GM12878 (cell line): ENCODE data around the gene PARP11. TPM values are rescaled to one million over a fixed set of nuclear protein-coding genes. Genes with fewer than 3 reads are reported as not detected.

Experiments
- ATAC-seq: fragments of 200-7000 bp; cut with Tn5 transposase; 3 replicates; pipeline ENCODE4 v1.9.1; 2020; ENCODE audit warnings: mild to moderate bottlenecking, moderate library complexity
- BruUV-seq: library from RNA; stranded (reverse); fragments of 400-500 nt; replicated peaks from 2 replicates; lab custom pipeline; 2021; lab: Mats Ljungman, UMichigan
- CTCF ChIA-PET: fragments of 300-600 bp; sonication (Branson Sonifier 250); formaldehyde crosslinking; extraction: SDS; loops from one replicate; lab custom pipeline; 2021; ENCODE audit warnings: inconsistent platforms; lab: Yijun Ruan, JAX
- POLR2A ChIA-PET: fragments of 350-600 bp; formaldehyde crosslinking; extraction: SDS; loops from one replicate; lab custom pipeline; 2021; ENCODE audit warnings: inconsistent platforms; lab: Charles Lee
- RAD21 ChIA-PET: fragments of 300-600 bp; sonication (Branson Sonifier 250); formaldehyde crosslinking; loops from one replicate; lab custom pipeline; 2023; ENCODE audit warnings: antibody characterized with exemption; ENCODE audit not compliant: unreplicated experiment; lab: Charles Lee
- SMC1A ChIA-PET: fragments of 300-600 bp; sonication (Branson Sonifier 250); formaldehyde crosslinking; loops from one replicate; lab custom pipeline; 2023; ENCODE audit not compliant: unreplicated experiment, uncharacterized antibody; lab: Charles Lee
- DNase-seq: peaks from one replicate; pipeline ENCODE4 v3.0.0-alpha.2; 2011; ENCODE audit warnings: low read depth, low spot score
- FAIRE-seq: peaks from 3 replicates; lab custom pipeline; 2011; peaks lifted over from hg19 to GRCh38; lab: Jason Lieb, UNC
- H2AFZ ChIP-seq: 2 replicates; pipeline ENCODE4 v1.6.0; 2011; ENCODE audit warnings: low read depth, low read length, control low read depth; ENCODE audit not compliant: control insufficient read depth
- H3K27ac ChIP-seq: 2 replicates; pipeline ENCODE4 v1.5.1; 2011; ENCODE audit warnings: control low read depth; ENCODE audit not compliant: control insufficient read depth, insufficient read depth
- H3K27me3 ChIP-seq, 2 experiments: replicated peaks in 1 of 2; 2 replicates each; pipeline versions ENCODE4 v1.6.0 to v1.6.1; 2011; ENCODE audit warnings: low read length in 1 of 2; ENCODE audit not compliant: control insufficient read depth in 2 of 2, insufficient read depth in 2 of 2
- H3K36me3 ChIP-seq, 2 experiments: 2 replicates each; pipeline ENCODE4 v1.5.1; 2011; ENCODE audit warnings: low read length in 1 of 2; ENCODE audit not compliant: control insufficient read depth in 2 of 2, insufficient read depth in 2 of 2
- H3K4me1 ChIP-seq: 2 replicates; pipeline ENCODE4 v1.6.1; 2011; ENCODE audit warnings: mild to moderate bottlenecking, low read length, moderate library complexity, mixed read lengths; ENCODE audit not compliant: control insufficient read depth, insufficient read depth
- H3K4me2 ChIP-seq: 2 replicates; pipeline ENCODE4 v1.6.0; 2011; ENCODE audit warnings: control low read depth; ENCODE audit not compliant: control insufficient read depth, insufficient read depth
- H3K4me3 ChIP-seq: fragments of 200-600 bp; sonication (generic); 2 replicates; pipeline ENCODE4 v1.5.1; 2016
- H3K79me2 ChIP-seq: 2 replicates; pipeline ENCODE4 v1.6.0; 2011; ENCODE audit warnings: low read length; ENCODE audit not compliant: control insufficient read depth, insufficient read depth
- H3K9ac ChIP-seq: 2 replicates; pipeline ENCODE4 v1.8.0; 2011; ENCODE audit warnings: low read length, control low read depth, mixed read lengths; ENCODE audit not compliant: control insufficient read depth, insufficient read depth
- H3K9me3 ChIP-seq: replicated peaks from 3 replicates; pipeline ENCODE4 v1.5.1; 2011; ENCODE audit warnings: mild to moderate bottlenecking, low read length; ENCODE audit not compliant: control insufficient read depth, insufficient read depth
- H4K20me1 ChIP-seq: 2 replicates; pipeline ENCODE4 v1.6.0; 2011; ENCODE audit not compliant: control insufficient read depth, insufficient read depth
- ATF7 ChIP-seq: fragments of 450-650 bp; IDR thresholded peaks from 2 replicates; pipeline ENCODE4 v1.6.1; 2016; ENCODE audit warnings: low read depth, mild to moderate bottlenecking
- CBX3 ChIP-seq: fragments of 200-600 bp; sonication (generic); IDR thresholded peaks from 2 replicates; pipeline ENCODE4 v1.6.1; 2016; ENCODE audit warnings: low read depth, borderline replicate concordance
- CHD1 ChIP-seq: IDR thresholded peaks from 2 replicates; pipeline ENCODE4 v1.6.1; 2012; ENCODE audit warnings: low read depth, low read length, improper control_type of control experiment
- CHD2 ChIP-seq: IDR thresholded peaks from 2 replicates; pipeline ENCODE4 v1.6.1; 2011; ENCODE audit warnings: low read depth, low read length, improper control_type of control experiment, borderline replicate concordance
- CHD4 ChIP-seq: fragments of 200-600 bp; sonication (generic); IDR thresholded peaks from 2 replicates; pipeline ENCODE4 v1.6.1; 2016; ENCODE audit warnings: mild to moderate bottlenecking
- FOS ChIP-seq: IDR thresholded peaks from 3 replicates; pipeline ENCODE4 v1.6.1; 2011; ENCODE audit warnings: borderline replicate concordance; ENCODE audit not compliant: insufficient read length; ENCODE audit errors: extremely low read depth
- IKZF1 ChIP-seq: fragments of 450-650 bp; conservative IDR thresholded peaks from 2 replicates; pipeline ENCODE4 v1.6.1; 2017; ENCODE audit warnings: antibody characterized with exemption, mild to moderate bottlenecking
- MLLT1 ChIP-seq: fragments of 450-650 bp; IDR thresholded peaks from 2 replicates; pipeline ENCODE4 v1.6.1; 2016; ENCODE audit warnings: mild to moderate bottlenecking
- MTA3 ChIP-seq: IDR thresholded peaks from 2 replicates; pipeline ENCODE4 v1.6.1; 2012; ENCODE audit warnings: low read length, inconsistent platforms, borderline replicate concordance
- NFYB ChIP-seq: IDR thresholded peaks from 2 replicates; pipeline ENCODE4 v1.6.1; 2011; ENCODE audit warnings: low read depth, mild to moderate bottlenecking, low read length, improper control_type of control experiment, moderate library complexity; ENCODE audit not compliant: insufficient read depth
- NKRF ChIP-seq: fragments of 450-650 bp; conservative IDR thresholded peaks from 2 replicates; pipeline ENCODE4 v1.6.1; 2017; ENCODE audit warnings: mild to moderate bottlenecking, moderate library complexity
- RCOR1 ChIP-seq: conservative IDR thresholded peaks from 2 replicates; pipeline ENCODE4 v1.6.1; 2012; ENCODE audit warnings: low read depth, low read length, improper control_type of control experiment
- SP1 ChIP-seq: IDR thresholded peaks from one replicate; pipeline ENCODE4 v1.6.1; 2011; ENCODE audit warnings: low read depth, low read length
- SPI1 ChIP-seq: IDR thresholded peaks from 2 replicates; pipeline ENCODE4 v1.6.1; 2011; ENCODE audit warnings: low read depth, mild to moderate bottlenecking, low read length, moderate library complexity, borderline replicate concordance; ENCODE audit not compliant: insufficient read depth
- WGBS: methylation state at CpG from one replicate; pipeline ENCODE4 v1.1.6; 2016; ENCODE audit warnings: low lambda C conversion rate; ENCODE audit not compliant: insufficient replicate concordance, insufficient coverage; ENCODE audit errors: missing lambda C conversion rate; 5-methylcytosine and 5-hydroxymethylcytosine counted together
- in situ Hi-C: fragments of 300-500 bp; cut with MboI; formaldehyde crosslinking; loops from 9 replicates; pipeline ENCODE4 v1.14.3; 2018; ENCODE audit warnings: mixed read lengths
- intact Hi-C: fragments of 100-400 bp; cut with micrococcal nuclease; formaldehyde crosslinking; loops from one replicate; pipeline ENCODE4 v1.14.2; 2022; ENCODE audit not compliant: unreplicated experiment
- polyA plus RNA-seq, 11 experiments: library from polyadenylated mRNA; depleted of rRNA in 4 of 11; unstranded in 6 of 11; stranded (reverse) in 5 of 11; fragments of >200 nt; fragmentation: Nextera tagmentation in 4 of 11; fragmentation: Illumina TruSeq in 1 of 11; extraction: Ambion mirVana in 4 of 11; extraction: Trizol in 1 of 11; gene quantifications; 1 replicate in 1 of 11; 2 replicates in 10 of 11; pipeline versions ENCODE4 v1.2.1 to v1.2.3, GENCODE V29; 2011 to 2016; ENCODE audit warnings: inconsistent platforms in 2 of 11, missing spikeins in 2 of 11, low read depth in 1 of 11
- total RNA-seq, 4 experiments: library from RNA; depleted of rRNA in 3 of 4; stranded (reverse); fragments of >200 nt in 3 of 4; fragmentation: Illumina TruSeq in 1 of 4; extraction: Trizol in 1 of 4; gene quantifications; 2 replicates each; pipeline versions ENCODE4 v1.2.1 to v1.2.3, GENCODE V29; 2013 to 2021

The PARP11 gene
- total and polyA plus RNA-seq, 10 of the 15 experiments (the other 5 are each of a cell fraction or from before 2014, with no cell fraction given): 3.0 to 14.1 (median 6.3) TPM

- H3K79me2 ChIP-seq: no peaks in the 10 kb centered on the region
- no peaks in the 10 kb centered on the region for H3K36me3 ChIP-seq
- intact Hi-C loops: loop anchor here (10.0 kb wide), 3 partner anchors 82 to 472 kb away; no protein-coding TSS in a partner anchor
- FAIRE-seq: no peak
- no peak for ATAC-seq
- H3K9ac ChIP-seq: no peak overlapping the region
- H3K9me3 ChIP-seq: no peaks in the 10 kb centered on the region; the same call in 2 of the 3 replicates
- H3K4me1 ChIP-seq: no peaks in the 10 kb centered on the region
- H3K27me3 ChIP-seq: no peaks in the 10 kb centered on the region; a peak in 1 of 4 replicates
- H3K4me2 ChIP-seq: no peak overlapping the region
- ChIA-PET RAD21 (interaction anchor here (5.7 kb wide), 1 partner anchor 394 kb away, joined by 33 read pairs; no protein-coding TSS in a partner anchor), POLR2A (no interaction called here), SMC1A (interaction anchor here (5.6 kb wide), 1 partner anchor 395 kb away, joined by 36 read pairs; no protein-coding TSS in a partner anchor), CTCF (interaction anchor here (1.1 to 5.2 kb wide), 7 partner anchors 80 to 877 kb away, joined by 3 to 58 read pairs (median 5); no protein-coding TSS in a partner anchor)
- no peaks in the 10 kb centered on the region for H4K20me1 ChIP-seq
- BruUV-seq: no TSS peak
- in situ Hi-C loops: no loop called here
- no peak overlapping the region for H3K4me3 ChIP-seq
- WGBS: 7% methylated on average over 4 of the region's 4 CpGs
- no peak overlapping the region for H3K27ac ChIP-seq
- TF ChIP-seq CHD4 (no peak), CBX3 (no peak), RCOR1 (no peak), MTA3 (no peak)
- DNase-seq: no peak
- H2AFZ ChIP-seq: no peak overlapping the region
These were observed 9.2 kb upstream of the PARP11 start for GRCh38 chr12:3882406-3882805.

- POLR2A ChIA-PET: no interaction called here
- Histone ChIP-seq H3K27ac (no peak overlapping the region), H4K20me1 (no peaks in the 10 kb centered on the region), H2AFZ (no peak overlapping the region), H3K9ac (no peak overlapping the region), H3K9me3 (no peaks in the 10 kb centered on the region; the same call in 2 of the 3 replicates), H3K79me2 (no peaks in the 10 kb centered on the region), H3K4me3 (no peak overlapping the region)
- DNase-seq (no peak), ATAC-seq (no peak)
- no TSS peak for BruUV-seq
- CTCF ChIA-PET: interaction anchor here (1.5 kb wide), 1 partner anchor 581 kb away, joined by 3 read pairs; no protein-coding TSS in a partner anchor
- SMC1A ChIA-PET: no interaction called here
- intact Hi-C loops: loop anchor here (10.0 kb wide), 3 partner anchors 83 to 473 kb away; no protein-coding TSS in a partner anchor
- WGBS: 55% methylated on average over 11 of the region's 11 CpGs
- no peak for TF ChIP-seq CHD2
- TF ChIP-seq IKZF1: no peak
- TF ChIP-seq FOS: no peak
- no peak for TF ChIP-seq NFYB
- no peak for TF ChIP-seq NKRF
- TF ChIP-seq CHD1: no peak
- TF ChIP-seq ATF7: no peak
- TF ChIP-seq SPI1: no peak
- TF ChIP-seq MLLT1: no peak
- no peak for TF ChIP-seq SP1
- TF ChIP-seq, all 136 proteins: peak for 0
- RAD21 ChIA-PET: no interaction called here
- in situ Hi-C loops: no loop called here
- Histone ChIP-seq H3K27me3 (no peaks in the 10 kb centered on the region; a peak in 1 of 4 replicates), H3K36me3 (no peaks in the 10 kb centered on the region), H3K4me2 (no peak overlapping the region), H3K4me1 (no peaks in the 10 kb centered on the region)
- FAIRE-seq: no peak
These were observed 8.2 kb upstream of the PARP11 start for GRCh38 chr12:3881281-3881950.
